Hindlimb muscle (tissue), 1 donor: Measurements from ENCODE around the gene C4orf50. TPM values are rescaled to one million over a fixed set of nuclear protein-coding genes. Genes with fewer than 3 reads are reported as not detected.

Experiments
- DNase-seq: peaks from one replicate; pipeline ENCODE4 v3.0.0-alpha.2; 2013
- polyA plus RNA-seq: library from polyadenylated mRNA; unstranded; fragments of 120-200 nt; gene quantifications from one replicate; pipeline ENCODE4 v1.2.1, GENCODE V29; 2013; ENCODE audit not compliant: insufficient read length

Gene C4orf50
- polyA plus RNA-seq, 1 donor: not detected

DNA sequence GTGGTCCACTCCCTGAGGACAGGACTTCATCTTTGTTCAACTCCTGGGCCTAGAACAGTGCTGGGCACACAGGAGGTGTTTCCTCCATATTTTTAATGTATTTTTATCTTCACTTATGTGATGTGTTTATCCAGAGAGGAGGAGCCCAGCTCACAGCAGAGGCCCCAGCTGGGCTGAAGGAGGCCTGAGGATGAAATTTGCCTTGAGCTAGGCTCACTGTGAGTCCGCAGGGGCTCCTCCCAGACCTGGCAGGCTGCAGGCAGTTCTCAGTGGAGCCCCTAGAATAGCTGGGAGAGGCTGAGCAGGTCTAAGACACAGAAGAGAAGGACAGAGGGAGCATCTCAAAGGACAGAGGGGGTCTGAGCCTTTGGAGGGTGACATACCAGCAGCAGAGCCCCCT is 26.8 kb downstream of the C4orf50 start:
- no peak for DNase-seq

DNA sequence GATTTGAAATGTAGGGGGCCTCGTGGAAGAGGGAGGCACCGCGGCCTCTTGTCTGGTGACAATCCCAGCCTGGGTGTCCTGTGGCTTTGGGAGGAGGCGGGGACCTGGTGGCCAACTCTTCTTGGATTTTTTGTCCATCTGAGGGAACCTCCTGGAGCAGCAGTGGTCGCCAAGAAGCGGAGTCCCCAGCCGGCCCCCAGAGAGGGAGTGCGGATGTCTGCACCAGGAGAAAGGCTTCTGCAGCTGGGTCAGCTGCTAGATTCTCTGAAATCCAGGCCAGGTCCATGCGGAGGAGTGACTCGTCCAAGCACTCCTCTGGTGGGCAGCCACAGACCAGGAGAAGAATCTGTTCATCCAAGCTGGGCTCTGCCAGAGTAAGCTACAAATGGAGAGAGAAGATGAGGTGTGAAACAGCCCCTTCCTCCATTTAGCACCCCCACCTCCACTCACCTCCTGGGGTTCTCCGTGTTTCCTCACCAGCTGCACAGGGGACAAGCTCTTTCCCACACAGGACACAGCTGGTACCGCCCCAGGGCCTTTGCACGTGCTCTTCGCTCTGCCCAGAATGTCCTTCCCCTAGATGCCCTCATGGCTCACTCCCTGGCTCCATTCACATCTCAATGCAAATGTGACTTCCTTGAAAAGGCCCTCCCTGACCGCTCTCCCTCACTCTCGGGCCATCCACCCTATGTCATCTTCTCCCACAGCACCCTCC is 27.6 kb downstream of the C4orf50 start:
- DNase-seq: no peak

DNA sequence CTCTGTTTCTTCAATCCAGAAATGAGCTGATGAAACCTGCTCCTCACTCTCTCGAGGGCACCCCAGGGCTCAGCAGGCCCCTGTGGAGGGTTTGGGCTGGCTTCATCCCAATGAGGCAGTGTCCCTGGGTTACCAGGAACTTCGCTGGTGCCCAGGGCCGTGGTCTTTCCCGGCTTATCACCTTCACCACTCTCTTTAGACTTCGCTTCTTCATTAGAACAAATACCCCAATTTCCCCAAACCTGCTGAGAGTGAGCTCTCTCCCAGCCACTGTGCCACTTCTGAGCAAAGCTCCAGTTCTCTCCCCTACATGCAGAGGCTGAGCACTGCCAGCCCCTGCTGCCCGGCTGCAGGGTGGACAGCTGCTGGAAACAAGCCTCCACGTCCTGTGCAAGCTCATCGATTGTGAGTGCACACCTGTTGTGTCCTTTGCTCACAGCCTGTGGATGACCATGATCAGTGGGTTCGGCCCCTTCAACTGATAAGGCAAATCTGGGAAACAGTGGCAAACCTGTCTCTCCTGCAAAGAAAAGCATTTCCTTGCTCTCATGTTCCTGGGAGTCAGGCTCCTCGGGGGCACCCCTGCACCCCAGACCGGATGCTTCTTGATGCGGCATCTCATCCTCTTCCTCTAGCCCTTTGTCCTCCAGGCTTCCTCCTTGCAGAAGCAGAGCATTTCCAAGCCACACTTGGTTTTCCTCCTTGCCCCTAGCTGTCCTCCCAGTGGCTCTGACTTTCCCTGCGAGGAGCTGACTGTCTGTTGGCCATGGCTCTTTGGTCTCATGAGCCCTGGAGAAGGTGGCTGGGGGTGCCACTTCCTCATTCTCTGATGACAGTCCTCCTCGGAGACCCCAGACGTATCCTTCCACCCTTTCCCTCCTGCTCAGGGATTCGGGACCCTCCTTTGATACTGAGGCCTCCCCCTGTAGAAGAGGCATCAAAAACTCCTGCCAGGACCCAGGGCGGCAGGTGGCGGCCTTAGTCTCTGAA is 28.7 kb downstream of the C4orf50 start:
- no peak for DNase-seq

DNA sequence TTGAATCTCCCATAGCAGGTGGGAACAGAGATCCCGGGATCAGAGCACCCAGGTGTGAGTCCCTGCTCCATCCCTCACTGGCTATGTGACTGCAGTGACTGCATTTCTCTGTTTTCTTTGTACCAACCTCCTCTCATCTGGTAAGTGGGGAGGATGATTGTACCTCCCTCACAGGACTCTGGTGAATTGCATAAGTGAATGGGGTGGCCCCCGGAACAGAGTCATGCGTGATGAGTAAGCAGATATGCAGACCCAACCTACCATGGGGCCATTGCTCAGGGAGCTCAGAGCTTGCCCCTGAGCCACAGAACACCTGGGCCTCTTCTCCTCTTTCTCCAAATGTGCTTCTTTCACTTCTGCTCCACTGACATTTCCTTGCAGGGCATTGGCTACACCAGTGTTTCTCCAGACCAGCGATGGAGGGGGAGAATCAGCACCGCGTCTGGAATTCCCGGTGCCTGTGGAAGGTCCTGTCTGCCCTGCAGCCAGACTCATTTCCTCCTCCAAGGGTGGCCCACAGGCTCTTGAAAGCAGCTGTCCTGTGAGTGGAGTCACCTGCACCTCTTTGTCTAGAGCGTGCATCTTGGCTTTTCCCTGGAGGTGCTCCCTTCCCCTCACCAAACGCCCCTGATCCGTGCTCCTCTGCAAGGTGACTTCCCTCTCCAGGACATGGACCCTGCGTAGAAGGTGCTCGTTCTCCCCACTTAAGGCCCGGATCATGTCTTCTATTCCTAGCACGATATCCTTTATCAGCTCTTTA is 30.0 kb downstream of the C4orf50 start:
- no peak for DNase-seq

DNA sequence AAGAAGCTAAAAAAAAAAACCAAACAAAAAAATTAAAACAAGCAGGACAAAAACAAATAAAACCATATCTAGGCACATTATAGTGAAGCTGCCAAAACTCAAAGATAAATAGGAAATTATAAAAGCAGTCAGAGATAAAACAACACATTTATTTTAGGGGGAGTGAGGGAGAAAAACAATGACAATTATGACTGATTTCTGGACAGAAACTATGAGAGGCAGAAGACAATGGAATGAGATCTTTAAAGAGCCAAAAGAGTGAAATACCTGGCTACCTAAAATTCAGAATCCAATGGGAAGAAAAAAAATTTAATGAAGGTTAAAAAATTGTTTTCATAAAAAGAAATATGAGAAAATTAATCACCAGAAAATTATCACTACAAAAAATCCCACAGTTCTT is 33.4 kb downstream of the C4orf50 start:
- DNase-seq: no peak

DNA sequence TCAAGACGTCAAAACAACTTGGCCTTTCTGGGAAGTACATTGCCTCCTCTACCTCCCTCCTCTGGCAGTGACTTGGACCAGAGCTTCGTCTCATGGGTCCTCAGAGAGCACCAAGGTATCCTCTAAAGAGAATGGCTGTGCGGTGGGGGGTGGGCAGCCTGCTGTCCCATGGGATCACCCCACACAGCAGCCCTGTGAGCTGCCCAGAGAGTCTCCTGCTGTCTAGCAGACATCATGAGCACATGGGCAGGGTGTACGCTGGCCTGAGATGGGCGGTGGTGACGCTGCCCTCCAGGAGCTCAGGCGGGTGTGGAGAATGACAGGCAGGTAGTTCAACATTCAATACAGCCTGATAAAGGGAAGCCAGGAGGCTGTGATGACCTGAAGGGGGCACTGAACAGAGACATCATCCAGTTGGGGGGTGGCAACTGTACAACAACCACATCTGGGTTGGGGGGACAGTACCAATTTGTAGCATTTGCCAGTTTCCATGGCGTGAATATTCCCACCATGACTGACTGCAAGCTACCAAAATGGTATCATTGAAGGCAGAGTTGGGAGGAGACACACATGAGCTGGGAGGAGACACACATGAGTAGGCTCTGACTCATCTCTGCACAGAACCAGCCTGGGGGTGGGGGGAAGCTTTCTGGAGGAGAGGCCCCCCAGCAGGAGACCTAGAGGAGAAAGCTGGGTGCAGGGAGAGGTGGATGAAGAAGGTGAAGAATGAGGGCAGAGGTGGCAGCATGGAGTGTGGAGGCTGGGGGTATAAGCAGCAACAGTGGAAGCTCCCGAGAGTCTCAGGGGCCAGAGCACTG is 35.9 kb downstream of the C4orf50 start:
- DNase-seq: no peak

DNA sequence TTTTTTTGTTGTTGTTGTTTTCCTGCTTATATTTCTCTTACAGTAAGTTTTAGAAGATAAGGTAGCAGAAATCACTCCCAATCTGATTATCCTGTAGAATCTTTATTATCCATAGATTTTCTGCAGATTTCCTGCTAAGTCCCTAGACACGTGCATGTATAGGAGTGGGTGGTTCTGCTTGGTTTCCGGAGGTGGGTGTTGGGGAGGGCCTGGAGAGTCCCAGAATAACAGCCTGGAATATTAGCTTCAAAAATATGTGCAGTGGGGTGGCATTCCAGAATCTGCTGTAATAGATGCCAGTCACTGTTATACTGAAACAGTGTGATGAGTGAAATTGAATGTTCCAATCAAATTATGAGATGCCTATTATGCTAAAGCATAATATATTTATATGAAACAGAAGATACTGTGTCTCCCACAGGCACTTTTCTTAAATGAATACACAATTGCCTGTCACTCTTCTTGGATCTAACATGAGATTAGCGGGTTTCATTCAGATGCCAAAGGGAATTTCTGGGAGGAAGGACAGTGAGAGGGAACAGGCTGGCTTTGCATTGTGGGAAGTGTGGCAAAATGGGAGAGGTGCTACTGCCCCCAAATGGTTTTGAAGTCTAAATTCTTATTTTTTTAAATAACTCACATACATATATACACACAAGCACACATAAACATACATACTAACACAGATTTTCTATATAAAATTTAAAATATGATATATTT is 37.6 kb downstream of the C4orf50 start:
- peak; percentile 23 for DNase-seq

DNA sequence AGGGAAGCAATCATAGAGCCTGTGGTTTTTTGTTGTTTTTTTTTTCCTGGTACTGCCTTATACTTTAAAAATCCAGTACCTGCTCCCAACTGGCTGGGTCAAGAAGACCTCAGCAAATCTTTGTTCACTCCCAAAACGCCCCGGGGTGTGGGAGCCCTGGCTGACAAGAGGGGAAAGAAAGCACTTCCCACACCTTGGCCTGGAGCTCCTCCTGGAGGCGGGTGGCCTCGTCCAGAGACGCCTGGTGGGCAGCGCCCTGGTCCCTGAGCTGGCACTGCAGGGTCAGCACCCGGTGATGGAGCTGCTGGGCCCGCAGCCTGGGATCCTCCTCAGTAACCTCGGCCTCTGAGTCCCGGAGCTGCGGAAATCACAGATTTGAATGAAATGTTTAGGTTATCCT is 38.2 kb downstream of the C4orf50 start:
- DNase-seq: no peak

DNA sequence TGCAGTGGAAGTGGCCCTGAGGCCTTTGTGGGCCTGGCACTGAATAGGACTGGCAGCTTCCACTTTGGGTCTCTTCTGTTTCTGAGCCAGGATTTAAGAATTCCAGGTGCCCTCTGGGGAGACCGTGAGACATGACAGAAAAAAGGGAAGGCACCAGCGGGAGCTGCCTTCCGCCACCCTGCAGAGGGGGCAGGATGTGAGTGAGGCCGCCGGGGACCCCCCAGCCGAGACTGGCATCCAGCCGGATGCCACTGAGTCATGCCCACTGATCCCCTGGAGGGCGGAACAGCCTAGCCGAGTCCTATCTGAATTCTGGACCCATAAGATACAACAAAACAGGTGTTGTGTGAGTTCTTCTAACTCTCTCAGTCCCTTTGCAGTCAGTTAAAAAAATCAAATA is 41.3 kb downstream of the C4orf50 start:
- DNase-seq: no peak

DNA sequence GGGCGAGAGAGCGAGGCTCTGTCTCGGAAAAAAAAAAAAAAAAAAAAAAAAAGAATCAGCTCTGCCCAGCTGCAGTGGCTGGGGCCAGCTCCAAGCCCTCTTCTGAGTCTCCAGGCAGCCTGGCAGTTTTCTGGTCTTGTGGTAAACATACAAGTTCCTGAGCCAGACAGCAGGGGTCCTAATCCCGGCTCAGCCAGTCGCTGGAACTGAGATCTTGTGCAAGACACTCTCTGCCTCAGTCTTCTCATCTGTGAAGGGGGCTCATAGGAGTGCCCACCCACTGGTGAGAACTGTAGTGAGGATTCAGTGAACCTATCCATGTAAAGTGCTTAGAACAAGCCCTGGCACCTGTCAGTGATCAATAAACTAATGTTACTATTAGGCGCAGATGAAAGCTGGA is 41.8 kb downstream of the C4orf50 start:
- no peak for DNase-seq

DNA sequence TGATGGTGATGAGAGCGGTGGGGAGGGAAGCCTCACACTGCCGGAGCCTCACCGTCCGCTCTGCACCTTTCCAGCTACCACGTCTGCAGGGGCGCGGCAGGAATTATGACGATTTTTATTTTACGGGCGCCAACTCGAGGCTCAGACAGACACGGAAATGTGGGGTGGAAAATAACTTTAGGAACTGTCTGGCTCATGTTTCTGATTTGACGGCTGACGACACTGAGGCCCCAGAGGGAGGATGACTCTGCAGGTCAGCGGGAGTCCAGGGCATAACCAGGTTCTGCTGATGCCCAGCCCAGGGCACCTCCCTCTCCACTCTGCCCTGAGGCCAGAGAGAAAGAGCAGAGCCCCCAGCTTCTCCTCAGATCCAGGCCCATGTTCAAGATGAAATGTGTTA is 43.9 kb downstream of the C4orf50 start:
- DNase-seq: peak; percentile 23

DNA sequence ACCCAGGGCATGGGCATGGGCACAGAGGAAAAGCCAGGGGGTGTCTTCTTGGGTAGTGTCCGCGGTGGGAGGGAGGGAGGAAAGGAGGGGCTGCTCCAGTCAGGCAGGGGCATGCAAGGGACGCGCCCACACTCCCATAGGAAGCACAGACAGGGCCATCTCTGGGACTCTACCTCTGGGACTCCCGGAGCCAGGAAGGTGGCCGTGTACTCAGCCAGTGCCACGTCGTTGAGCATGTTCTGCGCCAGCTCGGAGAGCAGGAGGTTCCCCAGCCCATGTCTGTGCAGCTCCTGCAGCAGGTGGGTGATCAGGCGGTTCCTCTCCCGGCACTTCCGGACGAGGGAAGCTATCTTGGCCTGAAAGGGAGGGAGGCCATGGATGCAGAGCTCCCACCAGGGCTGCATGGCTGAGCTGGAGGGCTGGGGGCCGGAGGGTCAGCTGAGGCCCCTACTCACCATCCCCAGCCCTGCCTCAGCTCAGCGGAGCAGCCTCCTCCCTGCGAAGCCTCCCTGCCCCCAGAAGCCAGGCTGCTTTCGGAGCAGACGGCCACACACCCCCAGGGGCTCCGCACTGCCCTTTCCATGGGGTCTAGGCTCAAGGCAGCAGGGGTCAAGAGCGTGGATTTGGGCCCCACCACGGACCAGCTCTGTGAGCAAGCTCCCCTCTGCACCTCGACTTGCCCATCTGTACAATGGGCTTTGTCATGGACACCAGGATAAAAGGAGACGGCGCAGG is 44.6 kb downstream of the C4orf50 start:
- no peak for DNase-seq

DNA sequence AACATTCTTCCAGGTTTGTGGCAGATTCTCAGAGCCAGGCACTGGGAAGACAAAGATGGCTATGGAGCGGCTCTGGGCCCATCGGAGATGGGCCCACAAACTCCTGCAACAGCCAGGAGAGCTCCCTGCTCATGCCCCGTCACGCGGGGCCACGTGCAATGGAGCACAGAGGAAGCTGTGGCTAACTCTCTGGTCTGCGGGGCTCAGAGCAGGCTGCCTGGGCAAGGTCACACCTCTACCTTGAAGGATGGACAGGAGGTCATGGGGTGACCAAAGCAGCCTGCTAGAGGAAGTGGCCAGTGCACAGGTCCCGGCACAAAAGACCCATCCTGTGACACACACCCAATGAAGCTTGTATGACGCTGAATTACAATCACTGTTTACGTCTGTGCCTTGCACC is 45.2 kb downstream of the C4orf50 start:
- DNase-seq: no peak

DNA sequence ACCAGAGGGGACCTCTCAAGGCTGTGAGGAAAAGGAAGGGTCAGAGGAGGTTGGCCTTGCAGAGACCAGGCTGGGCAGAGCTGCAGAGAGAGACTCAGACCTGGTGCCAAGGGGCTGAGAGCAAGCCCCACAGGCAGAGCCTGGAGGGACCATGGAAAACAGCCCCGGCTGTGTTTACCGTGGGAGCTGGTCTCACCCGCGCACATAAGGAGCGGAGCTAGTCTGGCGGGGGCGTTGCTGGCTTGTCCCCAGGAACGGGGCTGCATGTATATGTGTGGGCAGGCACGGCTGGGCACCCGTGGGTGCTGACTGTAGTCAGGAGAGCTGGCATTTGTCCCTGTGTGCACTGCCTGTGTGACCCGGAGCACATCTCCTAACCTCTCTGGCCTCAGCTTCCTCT is 45.7 kb downstream of the C4orf50 start:
- DNase-seq: no peak

DNA sequence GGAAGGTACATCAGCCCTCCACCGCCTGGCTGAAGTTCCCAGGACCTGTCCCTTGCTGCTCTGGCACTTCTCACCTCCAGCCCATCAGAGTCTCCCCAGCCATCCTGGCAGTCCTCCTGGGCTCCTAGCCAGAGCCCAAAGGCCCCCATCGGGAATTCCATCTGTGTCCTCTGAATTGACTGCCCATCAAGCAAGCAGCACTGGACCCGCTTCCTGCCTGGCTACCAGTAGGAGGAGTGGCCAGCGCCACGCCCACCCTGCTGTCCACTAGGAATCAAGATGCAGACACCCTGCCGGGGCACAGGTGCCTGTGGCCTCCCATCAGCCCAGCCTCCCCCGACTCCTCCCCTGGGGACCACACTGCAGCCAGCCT is 47.2 kb downstream of the C4orf50 start:
- no peak for DNase-seq

DNA sequence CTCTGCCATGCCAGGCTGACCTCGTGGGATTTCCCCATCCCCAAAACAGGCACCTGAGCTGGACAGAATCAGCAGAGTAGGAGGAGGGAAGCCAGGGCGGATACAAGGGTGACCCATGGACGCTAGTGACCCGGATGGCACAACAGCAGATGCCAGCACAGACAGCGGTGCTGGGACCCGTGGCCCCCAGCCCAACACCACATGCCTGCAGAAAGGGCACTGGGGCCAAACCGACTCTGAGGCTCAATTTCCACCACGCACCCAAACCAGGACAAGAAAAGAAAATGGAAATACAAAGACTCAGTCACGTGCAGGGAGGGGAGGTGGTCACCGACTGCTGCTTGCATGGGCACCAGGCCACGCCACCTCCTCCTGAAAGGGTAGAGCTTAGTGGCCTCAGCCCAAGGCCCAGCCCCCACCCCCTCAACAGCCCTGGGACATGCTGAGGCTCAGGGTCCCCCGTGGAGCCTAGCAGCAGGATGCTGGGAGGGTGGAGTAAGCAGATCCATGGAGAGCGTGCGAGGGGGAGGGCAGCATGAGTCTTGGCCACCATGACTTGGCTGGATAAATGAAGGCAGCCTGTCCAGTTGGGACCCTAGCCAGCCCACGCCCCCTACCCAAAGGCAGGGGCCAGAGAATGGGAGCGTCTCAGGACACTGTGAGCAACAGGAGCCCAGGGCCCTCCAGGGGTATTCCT is 47.7 kb downstream of the C4orf50 start:
- no peak for DNase-seq

DNA sequence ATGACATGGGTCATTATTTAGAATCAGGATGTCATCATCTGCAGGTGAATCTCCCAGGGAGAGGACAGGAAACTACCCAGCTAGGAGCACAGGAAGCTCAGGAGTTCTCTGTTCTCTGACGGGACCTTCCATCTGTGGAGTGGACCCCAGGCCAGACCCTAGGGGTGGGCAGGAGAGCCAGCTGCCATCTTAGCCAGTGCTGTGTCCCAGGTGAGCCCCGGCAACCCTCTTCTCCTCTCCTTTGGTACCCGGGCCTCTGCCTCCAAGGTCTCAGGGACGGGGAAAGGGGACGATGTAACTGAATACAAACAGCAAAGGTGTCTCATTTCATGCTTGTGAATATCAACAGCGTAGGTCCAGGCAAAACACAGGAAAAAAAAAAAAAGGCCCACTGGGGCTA is 48.5 kb downstream of the C4orf50 start:
- DNase-seq: no peak

DNA sequence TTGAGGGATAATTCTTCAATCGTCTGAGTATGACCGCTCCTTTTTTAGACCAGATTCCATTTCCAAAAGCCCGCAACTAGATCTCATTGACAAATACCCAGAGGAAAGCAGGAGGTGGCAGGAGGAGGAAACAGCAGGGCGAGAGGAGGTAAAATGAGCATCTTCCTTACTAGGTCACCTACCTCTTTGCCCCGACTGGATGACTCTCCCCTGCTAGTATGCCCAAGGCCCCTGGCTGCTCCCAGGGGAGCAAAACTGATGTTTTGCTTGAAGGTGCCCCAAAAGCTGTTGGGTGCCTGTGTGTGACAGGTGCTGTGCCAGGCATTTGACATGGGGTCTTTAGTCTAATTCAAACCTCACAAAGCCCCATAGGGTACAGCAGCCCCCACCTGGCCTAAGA is 48.9 kb downstream of the C4orf50 start:
- no peak for DNase-seq

DNA sequence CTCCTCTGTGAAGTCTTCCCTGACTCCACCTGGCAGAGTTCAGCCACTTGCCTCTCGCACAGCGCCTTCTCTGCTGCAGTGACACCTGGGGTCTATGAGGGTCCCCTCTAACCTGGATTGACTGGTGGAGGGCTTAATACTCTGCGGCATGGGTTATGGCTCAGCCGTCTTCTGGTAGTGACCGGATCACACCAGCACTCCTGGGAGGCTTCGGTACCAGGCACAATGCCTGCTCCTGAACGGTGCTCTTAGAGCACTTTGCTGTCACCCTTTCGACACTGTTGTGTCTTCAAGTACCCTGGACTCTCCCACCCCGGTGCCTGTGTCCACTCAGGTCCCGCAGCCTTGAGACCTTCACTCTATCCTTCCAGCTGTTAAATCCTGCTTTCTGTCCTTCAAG is 50.0 kb downstream of the C4orf50 start:
- no peak for DNase-seq

DNA sequence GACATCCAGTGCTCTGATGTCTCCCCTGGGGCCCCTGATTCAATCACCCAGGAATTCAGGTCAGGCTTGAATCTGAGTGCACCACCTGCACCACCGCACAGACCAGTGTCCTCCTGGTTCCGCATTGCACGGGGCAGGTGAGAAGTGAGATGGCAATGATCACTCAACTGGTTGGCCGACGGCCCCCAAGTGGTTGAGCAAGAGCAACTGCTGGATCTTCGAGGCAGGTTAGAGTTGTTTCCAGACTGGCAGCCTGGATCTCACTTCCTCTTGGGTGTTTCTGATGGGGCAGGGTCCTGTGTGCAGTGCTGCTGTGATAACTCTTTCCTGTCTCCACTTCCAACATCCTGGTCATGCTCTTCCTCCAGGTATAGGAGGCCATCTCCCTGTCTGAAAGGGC is 50.4 kb downstream of the C4orf50 start:
- DNase-seq: no peak
